Spleen (tissue), 11 donors: ENCODE measurements around the gene AMOTL1. TPM values are rescaled to one million over a fixed set of nuclear protein-coding genes. Genes with fewer than 3 reads are reported as not detected.

Experiments
- DNase-seq: peaks from one replicate; pipeline ENCODE4 v3.0.0-alpha.2; 2020
- H3K27ac ChIP-seq, 8 donors: fragments of 200-600 bp; sonication (generic) in 7 of 8; 1 replicate in 4 of 8; 2 replicates in 4 of 8; pipeline versions ENCODE4 v1.5.0 to v1.8.0; 2016 to 2021; ENCODE audit warnings: inconsistent platforms in 4 of 8, mild to moderate bottlenecking in 4 of 8, moderate library complexity in 1 of 8
- H3K27me3 ChIP-seq, 7 donors: fragments of 200-600 bp; sonication (generic) in 6 of 7; replicated peaks in 1 of 7; 1 replicate in 4 of 7; 2 replicates in 3 of 7; pipeline versions ENCODE4 v1.5.0 to v1.8.0; 2016 to 2021; ENCODE audit warnings: inconsistent platforms in 3 of 7, mild to moderate bottlenecking in 1 of 7
- H3K36me3 ChIP-seq, 6 donors: fragments of 200-600 bp; sonication (generic) in 5 of 6; 1 replicate in 4 of 6; 2 replicates in 2 of 6; pipeline versions ENCODE4 v1.5.0 to v1.8.0; 2016 to 2021; ENCODE audit warnings: inconsistent platforms in 2 of 6
- H3K4me1 ChIP-seq, 6 donors: fragments of 200-600 bp; sonication (generic) in 5 of 6; 1 replicate in 3 of 6; 2 replicates in 3 of 6; pipeline versions ENCODE4 v1.5.0 to v1.8.0; 2016 to 2021; ENCODE audit warnings: inconsistent platforms in 3 of 6
- H3K4me3 ChIP-seq, 8 donors: fragments of 200-600 bp; sonication (generic) in 7 of 8; 1 replicate in 4 of 8; 2 replicates in 4 of 8; pipeline versions ENCODE4 v1.5.0 to v1.8.0; 2016 to 2021; ENCODE audit warnings: inconsistent platforms in 4 of 8, mild to moderate bottlenecking in 4 of 8, moderate library complexity in 2 of 8
- H3K9me3 ChIP-seq, 8 donors: fragments of 200-600 bp; sonication (generic) in 7 of 8; 1 replicate in 4 of 8; 2 replicates in 4 of 8; pipeline versions ENCODE4 v1.5.0 to v1.8.0; 2016 to 2021; ENCODE audit warnings: inconsistent platforms in 4 of 8
- POLR2A ChIP-seq, 3 donors: fragments of 450-650 bp; IDR thresholded peaks; one replicate each; pipeline ENCODE4 v1.5.1; 2017; ENCODE audit warnings: antibody characterized with exemption in 3 of 3, mild to moderate bottlenecking in 1 of 3
- POLR2AphosphoS5 ChIP-seq, 3 donors: sonication (generic); formaldehyde crosslinking; IDR thresholded peaks; one replicate each; pipeline ENCODE4 v1.5.1; 2017; ENCODE audit warnings: antibody characterized with exemption in 3 of 3
- WGBS, 5 donors: extraction: QIAGEN DNeasy Blood & Tissue Kit in 3 of 5; methylation state at CpG; one replicate each; pipeline versions ENCODE4 v1.1.5 to v1.1.7; 2013 to 2018; 5-methylcytosine and 5-hydroxymethylcytosine counted together
- intact Hi-C: fragments of 100-400 bp; cut with DNase I; formaldehyde crosslinking; loops from one replicate; pipeline ENCODE4 v1.15.0; 2023; ENCODE audit warnings: low total_unique reads
- polyA plus RNA-seq, 3 donors: library from polyadenylated mRNA; stranded (reverse); fragments of 200-250 nt; gene quantifications; one replicate each; pipeline ENCODE4 v1.2.1, GENCODE V29; 2013
- total RNA-seq, 7 donors: library from RNA; depleted of rRNA in 3 of 7; stranded (reverse); fragments of >200 nt in 3 of 7; fragmentation: NEBNext Ultra II Directional in 4 of 7; extraction: Animal tissue kit (Norgen Biotek cat#: 25700) in 4 of 7; gene quantifications; one replicate each; pipeline versions ENCODE4 v1.1.0 to v1.2.1, GENCODE V29; 2016 to 2021
- TF ChIP-seq, protein P1 (sequence below), 11 experiments: fragments of 200-600 bp in 7 of 11; fragments of 450-650 bp in 4 of 11; sonication (generic) in 4 of 11; IDR thresholded peaks in 8 of 11; conservative IDR thresholded peaks in 3 of 11; 1 replicate in 7 of 11; 2 replicates in 4 of 11; pipeline versions ENCODE4 v1.4.0 to v1.8.0; 2016 to 2021; ENCODE audit warnings: antibody characterized with exemption in 11 of 11, inconsistent platforms in 4 of 11, mild to moderate bottlenecking in 1 of 11
- donor health status: healthy with polysubstance abuse.
- donor health status: DM: no; HTN: no; CAD: no; lungs with moderate emphysema.
- donor health status: DM: no; HTN: no; CAD: no.
- donor health status: Bipolar disorder and iron deficiency.
- donor health status: healthy.
- donor health status: DM: no; HTN: no; CAD: no.
- donor health status: DM: yes; HTN: yes; CAD: no.

AMOTL1 gene
- total and polyA plus RNA-seq, 10 donors: 1.4 to 43.9 (median 29.7) TPM

DNA sequence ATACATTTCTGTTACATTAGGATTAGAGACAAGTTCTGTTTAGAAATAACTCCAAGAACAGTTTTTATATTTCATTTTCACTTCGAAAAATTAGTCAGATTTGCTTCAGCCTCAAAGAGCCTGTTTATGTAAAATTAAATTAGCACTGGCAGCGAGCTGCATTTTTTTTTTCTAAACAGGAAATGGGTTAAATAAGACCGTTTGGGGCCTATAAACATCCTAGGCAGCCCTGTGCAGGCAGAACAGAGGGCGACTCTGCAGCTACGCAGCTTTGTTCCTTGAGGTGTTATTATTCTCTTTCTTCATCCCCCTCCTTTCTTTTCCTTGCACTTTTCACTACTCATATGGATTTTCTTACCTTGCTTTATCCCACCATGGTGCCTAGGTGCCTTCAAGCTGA lies 156.5 kb downstream of the AMOTL1 start:
- intact Hi-C loops: no loop called here
- no peaks in the 10 kb centered on the region for H3K27me3 ChIP-seq
- no peak for DNase-seq
- peaks cover 16 to 59% (median 40%) of the 10 kb centered on the region in 6 donors for H3K4me1 ChIP-seq
- peak overlapping the region; percentile 21 to 81 (median 68) for H3K27ac ChIP-seq
- H3K36me3 ChIP-seq: no peaks in the 10 kb centered on the region
- TF ChIP-seq POLR2AphosphoS5 (IDR thresholded peaks at IDR 0.05) (no peak), POLR2A (IDR thresholded peaks at IDR 0.05) (no peak)
- no peaks in the 10 kb centered on the region for H3K9me3 ChIP-seq
- WGBS, 5 donors: 17 to 28% (median 19%) methylated on average over 5 of the region's 5 CpGs
- H3K4me3 ChIP-seq: no peak overlapping the region

DNA sequence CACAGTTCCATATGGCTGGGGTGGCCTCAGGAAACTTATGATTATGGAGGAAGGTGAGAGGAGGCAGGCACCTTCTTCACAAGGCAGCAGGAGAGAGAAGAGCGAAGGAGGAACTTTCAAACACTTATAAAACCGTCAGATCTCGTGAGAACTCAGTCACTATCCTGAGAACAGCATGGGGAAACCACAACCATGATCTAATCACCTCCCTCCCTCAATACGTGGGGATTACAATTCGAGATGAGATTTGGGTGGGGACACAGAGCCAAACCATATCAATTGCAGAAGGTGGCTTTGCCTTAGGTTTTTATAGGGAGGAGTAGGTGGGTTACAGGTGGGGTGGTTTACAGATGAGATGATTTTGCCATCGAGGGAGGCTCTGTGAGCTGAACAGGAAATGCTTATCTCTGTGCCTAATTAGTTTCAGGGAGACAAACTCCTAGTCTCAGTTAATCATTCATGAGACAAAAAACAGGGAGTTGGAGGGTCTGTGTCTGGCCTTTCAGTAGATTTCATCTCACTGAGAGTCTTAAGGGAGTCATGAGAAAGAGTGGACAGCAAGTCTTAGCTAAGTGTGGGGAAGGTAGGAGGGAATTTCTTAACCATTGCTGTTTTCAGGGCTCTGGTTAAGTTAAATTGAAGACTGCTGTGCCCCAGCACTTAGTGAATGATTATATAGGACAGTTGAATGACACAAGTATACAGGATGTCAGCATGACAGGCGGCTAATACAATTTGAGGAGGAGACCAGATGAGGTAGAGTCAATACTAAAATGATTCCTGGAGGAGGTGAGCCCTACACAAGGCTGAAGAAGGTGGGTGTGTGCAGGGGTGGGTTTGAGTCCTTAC lies 157.5 kb downstream of the AMOTL1 start:
- Histone ChIP-seq H3K27me3 (no peaks in the 10 kb centered on the region), H3K4me3 (no peak overlapping the region), H3K27ac (peak overlapping the region; percentile 31 to 81 (median 68)), H3K9me3 (no peaks in the 10 kb centered on the region), H3K36me3 (no peaks in the 10 kb centered on the region), H3K4me1 (peaks cover 16 to 59% (median 40%) of the 10 kb centered on the region in 6 donors)
- intact Hi-C loops: no loop called here
- no peak for DNase-seq
- TF ChIP-seq POLR2A (IDR thresholded peaks at IDR 0.05) (no peak), POLR2AphosphoS5 (IDR thresholded peaks at IDR 0.05) (no peak)
- TF ChIP-seq, protein P1, sequence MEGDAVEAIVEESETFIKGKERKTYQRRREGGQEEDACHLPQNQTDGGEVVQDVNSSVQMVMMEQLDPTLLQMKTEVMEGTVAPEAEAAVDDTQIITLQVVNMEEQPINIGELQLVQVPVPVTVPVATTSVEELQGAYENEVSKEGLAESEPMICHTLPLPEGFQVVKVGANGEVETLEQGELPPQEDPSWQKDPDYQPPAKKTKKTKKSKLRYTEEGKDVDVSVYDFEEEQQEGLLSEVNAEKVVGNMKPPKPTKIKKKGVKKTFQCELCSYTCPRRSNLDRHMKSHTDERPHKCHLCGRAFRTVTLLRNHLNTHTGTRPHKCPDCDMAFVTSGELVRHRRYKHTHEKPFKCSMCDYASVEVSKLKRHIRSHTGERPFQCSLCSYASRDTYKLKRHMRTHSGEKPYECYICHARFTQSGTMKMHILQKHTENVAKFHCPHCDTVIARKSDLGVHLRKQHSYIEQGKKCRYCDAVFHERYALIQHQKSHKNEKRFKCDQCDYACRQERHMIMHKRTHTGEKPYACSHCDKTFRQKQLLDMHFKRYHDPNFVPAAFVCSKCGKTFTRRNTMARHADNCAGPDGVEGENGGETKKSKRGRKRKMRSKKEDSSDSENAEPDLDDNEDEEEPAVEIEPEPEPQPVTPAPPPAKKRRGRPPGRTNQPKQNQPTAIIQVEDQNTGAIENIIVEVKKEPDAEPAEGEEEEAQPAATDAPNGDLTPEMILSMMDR (IDR thresholded peaks at IDR 0.05 in 8 of 11, conservative IDR thresholded peaks at IDR 0.05 in 3 of 11): no peak
- 45 to 50% (median 48%) methylated on average over 7 of the region's 7 CpGs for WGBS, 5 donors

DNA sequence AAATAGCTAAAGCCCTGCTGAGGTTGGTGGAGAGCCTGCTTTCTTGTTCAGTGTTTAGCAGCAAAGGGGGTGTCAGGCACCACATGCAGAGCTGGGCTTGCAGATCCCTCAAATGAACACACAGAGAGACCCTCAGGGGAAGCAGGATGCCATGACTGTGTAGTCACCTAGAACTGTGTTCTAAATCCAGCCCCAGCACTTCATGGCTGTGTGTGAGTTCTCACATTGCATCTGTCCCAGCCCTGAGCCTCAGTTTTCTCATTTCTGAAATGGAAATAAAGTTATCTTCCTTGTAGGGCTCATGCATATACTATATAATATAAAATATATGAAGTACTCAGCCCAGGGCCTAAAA lies 158.1 kb downstream of the AMOTL1 start:
- Histone ChIP-seq H3K4me1 (peaks cover 16 to 59% (median 40%) of the 10 kb centered on the region in 6 donors), H3K27me3 (no peaks in the 10 kb centered on the region), H3K9me3 (no peaks in the 10 kb centered on the region), H3K4me3 (no peak overlapping the region), H3K36me3 (no peaks in the 10 kb centered on the region), H3K27ac (peak overlapping the region; percentile 31 to 81 (median 68))
- intact Hi-C loops: no loop called here
- DNase-seq: no peak
- TF ChIP-seq POLR2AphosphoS5 (IDR thresholded peaks at IDR 0.05) (no peak), POLR2A (IDR thresholded peaks at IDR 0.05) (no peak)
- TF ChIP-seq, protein P1 (IDR thresholded peaks at IDR 0.05 in 8 of 11, conservative IDR thresholded peaks at IDR 0.05 in 3 of 11): no peak

Other genes with a start within 250 kb of the AMOTL1 start
- gene FUT4, start 224.4 kb upstream of the AMOTL1 start, total RNA-seq: 10 to 100 TPM in 3 of 7 donors, 1 to 10 TPM in 4; 8.9 to 12.8 (median 10.0) TPM
- gene FUT4, start 224.4 kb upstream of the AMOTL1 start, polyA plus RNA-seq: 1 to 10 TPM; 1.6 to 2.4 (median 2.0) TPM
- 10 to 100 TPM in 1 of 7 donors, 1 to 10 TPM in 6; 3.5 to 10.3 (median 4.9) TPM for gene PIWIL4, start 201.0 kb upstream of the AMOTL1 start, total RNA-seq
- gene PIWIL4, start 201.0 kb upstream of the AMOTL1 start, polyA plus RNA-seq: 1 to 10 TPM; 4.1 to 6.7 (median 5.5) TPM
- 10 to 100 TPM; 40.6 to 64.5 (median 57.4) TPM for gene CWC15, start 205.2 kb downstream of the AMOTL1 start, total RNA-seq
- gene CWC15, start 205.2 kb downstream of the AMOTL1 start, polyA plus RNA-seq: 10 to 100 TPM; 66.8 to 95.0 (median 83.3) TPM
- gene KDM4D, start 205.4 kb downstream of the AMOTL1 start, total RNA-seq: 1 to 10 TPM in 6 of 7 donors, under 1 TPM in 1; 0.67 to 2.8 (median 1.1) TPM
- gene KDM4D, start 205.4 kb downstream of the AMOTL1 start, polyA plus RNA-seq: under 1 TPM; 0.39 to 0.64 (median 0.59) TPM